ENCODE measurements around the gene RAB40A. TPM values are rescaled to one million over a fixed set of nuclear protein-coding genes. Genes with fewer than 3 reads are reported as not detected.

Gene RAB40A
- total and polyA plus RNA-seq, 9 of the 15 experiments (the other 6 are each of a cell fraction or from before 2014, with no cell fraction given), result 0.07 to 0.15 (median 0.10) TPM; not detected in 3

DNA sequence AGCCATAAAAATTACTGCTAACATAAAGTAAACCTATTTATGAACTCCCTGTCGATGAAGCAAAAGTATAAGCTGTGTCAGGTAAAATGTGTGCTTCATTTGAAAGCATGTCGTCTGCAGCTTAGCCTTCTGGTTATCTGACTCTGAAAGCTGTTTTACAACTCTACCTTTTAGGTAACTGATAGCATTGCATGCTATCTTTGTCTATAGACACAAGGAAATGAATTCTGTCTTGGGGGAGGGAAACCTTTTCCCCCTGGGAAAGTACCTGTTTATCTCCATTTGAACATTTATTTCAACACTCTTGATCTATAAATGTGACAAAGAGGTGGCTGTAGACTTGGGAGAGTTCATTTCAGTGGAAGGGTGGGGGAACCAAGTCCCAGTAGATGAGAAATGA, 51.4 kb downstream of the RAB40A start:
- Histone ChIP-seq H3K9ac (ENCODE audit: insufficient read depth in 1 of 2, low read depth in 2 of 2, low read length in 2 of 2) (no peak overlapping the region), H3K9me1 (ENCODE audit: control insufficient read depth, insufficient read depth, low read length) (no peaks in the 10 kb centered on the region), H3K27ac (ENCODE audit: extremely low read depth, low read depth, low read length) (no peak overlapping the region), H2AFZ (ENCODE audit: low read depth, low read length) (no peak overlapping the region), H3K36me3 (ENCODE audit: control insufficient read depth, insufficient read depth, low read length) (no peaks in the 10 kb centered on the region), H3K4me3 (no peak overlapping the region), H3K27me3 (ENCODE audit: control insufficient read depth in 2 of 2, insufficient read depth in 2 of 2, low read length in 2 of 2) (no peaks in the 10 kb centered on the region), H3K79me2 (ENCODE audit: control insufficient read depth, insufficient read depth, low read length) (no peaks in the 10 kb centered on the region), H3K9me3 (replicated peaks; ENCODE audit: control insufficient read depth, insufficient read depth, low read depth, low read length) (no peaks in the 10 kb centered on the region), H3K4me2 (ENCODE audit: insufficient read depth, low read length) (peak overlapping the region; percentile 32; the same call in 1 of the 2 replicates), H3K4me1 (replicated peaks in 1 of 2; ENCODE audit: control insufficient read depth in 2 of 2, insufficient read depth in 2 of 2, low read length in 2 of 2) (peaks cover 0 to 13% of the 10 kb centered on the region in 2 experiments; a peak in 2 of 5 replicates), H4K20me1 (replicated peaks; ENCODE audit: control insufficient read depth, insufficient read depth, low read length) (no peaks in the 10 kb centered on the region)
- BruUV-seq (replicated peaks), result no TSS peak
- CTCF ChIA-PET (ENCODE audit: low intra/inter-chr PET ratio), result no interaction called here
- FAIRE-seq (no peak), DNase-seq (ENCODE audit: extremely low read depth in 1 of 4, low spot score in 3 of 4) (peak in 2 of 4 experiments; percentile 12 to 42), ATAC-seq (no peak)
- WGBS (ENCODE audit: insufficient coverage, low coverage, missing lambda C conversion rate), result 0% methylated on average over 2 of the region's 2 CpGs
- intact Hi-C loops (cut with micrococcal nuclease), result no loop called here
- POLR2A ChIA-PET, result interaction anchor here (0.6 kb wide), 1 partner anchor 94 kb away, joined by 3 read pairs; no protein-coding TSS in a partner anchor
- in situ Hi-C loops (cut with MboI), result loop anchor here (25.0 kb wide), 1 partner anchor 531 kb away; the partner anchor contains the start of gene RAB40AL
- TF ChIP-seq ZNF780A (CRISPR knock-in tag; IDR thresholded peaks at IDR 0.05), result no peak
- no peak for TF ChIP-seq ZNF551 (CRISPR knock-in tag; IDR thresholded peaks at IDR 0.05)
- TF ChIP-seq, protein P1, sequence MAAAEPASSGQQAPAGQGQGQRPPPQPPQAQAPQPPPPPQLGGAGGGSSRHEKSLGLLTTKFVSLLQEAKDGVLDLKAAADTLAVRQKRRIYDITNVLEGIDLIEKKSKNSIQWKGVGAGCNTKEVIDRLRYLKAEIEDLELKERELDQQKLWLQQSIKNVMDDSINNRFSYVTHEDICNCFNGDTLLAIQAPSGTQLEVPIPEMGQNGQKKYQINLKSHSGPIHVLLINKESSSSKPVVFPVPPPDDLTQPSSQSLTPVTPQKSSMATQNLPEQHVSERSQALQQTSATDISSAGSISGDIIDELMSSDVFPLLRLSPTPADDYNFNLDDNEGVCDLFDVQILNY (CRISPR knock-in tag; IDR thresholded peaks at IDR 0.05), result no peak
- no peak for TF ChIP-seq PHF8 (IDR thresholded peaks at IDR 0.05; ENCODE audit: borderline replicate concordance, low read length)
- TF ChIP-seq, protein P2, sequence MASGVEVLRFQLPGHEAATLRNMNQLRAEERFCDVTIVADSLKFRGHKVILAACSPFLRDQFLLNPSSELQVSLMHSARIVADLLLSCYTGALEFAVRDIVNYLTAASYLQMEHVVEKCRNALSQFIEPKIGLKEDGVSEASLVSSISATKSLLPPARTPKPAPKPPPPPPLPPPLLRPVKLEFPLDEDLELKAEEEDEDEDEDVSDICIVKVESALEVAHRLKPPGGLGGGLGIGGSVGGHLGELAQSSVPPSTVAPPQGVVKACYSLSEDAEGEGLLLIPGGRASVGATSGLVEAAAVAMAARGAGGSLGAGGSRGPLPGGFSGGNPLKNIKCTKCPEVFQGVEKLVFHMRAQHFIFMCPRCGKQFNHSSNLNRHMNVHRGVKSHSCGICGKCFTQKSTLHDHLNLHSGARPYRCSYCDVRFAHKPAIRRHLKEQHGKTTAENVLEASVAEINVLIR (CRISPR knock-in tag; IDR thresholded peaks at IDR 0.05), result no peak
- TF ChIP-seq, protein P3, sequence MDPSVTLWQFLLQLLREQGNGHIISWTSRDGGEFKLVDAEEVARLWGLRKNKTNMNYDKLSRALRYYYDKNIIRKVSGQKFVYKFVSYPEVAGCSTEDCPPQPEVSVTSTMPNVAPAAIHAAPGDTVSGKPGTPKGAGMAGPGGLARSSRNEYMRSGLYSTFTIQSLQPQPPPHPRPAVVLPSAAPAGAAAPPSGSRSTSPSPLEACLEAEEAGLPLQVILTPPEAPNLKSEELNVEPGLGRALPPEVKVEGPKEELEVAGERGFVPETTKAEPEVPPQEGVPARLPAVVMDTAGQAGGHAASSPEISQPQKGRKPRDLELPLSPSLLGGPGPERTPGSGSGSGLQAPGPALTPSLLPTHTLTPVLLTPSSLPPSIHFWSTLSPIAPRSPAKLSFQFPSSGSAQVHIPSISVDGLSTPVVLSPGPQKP (CRISPR knock-in tag; IDR thresholded peaks at IDR 0.05), result no peak
- TF ChIP-seq, protein P4, sequence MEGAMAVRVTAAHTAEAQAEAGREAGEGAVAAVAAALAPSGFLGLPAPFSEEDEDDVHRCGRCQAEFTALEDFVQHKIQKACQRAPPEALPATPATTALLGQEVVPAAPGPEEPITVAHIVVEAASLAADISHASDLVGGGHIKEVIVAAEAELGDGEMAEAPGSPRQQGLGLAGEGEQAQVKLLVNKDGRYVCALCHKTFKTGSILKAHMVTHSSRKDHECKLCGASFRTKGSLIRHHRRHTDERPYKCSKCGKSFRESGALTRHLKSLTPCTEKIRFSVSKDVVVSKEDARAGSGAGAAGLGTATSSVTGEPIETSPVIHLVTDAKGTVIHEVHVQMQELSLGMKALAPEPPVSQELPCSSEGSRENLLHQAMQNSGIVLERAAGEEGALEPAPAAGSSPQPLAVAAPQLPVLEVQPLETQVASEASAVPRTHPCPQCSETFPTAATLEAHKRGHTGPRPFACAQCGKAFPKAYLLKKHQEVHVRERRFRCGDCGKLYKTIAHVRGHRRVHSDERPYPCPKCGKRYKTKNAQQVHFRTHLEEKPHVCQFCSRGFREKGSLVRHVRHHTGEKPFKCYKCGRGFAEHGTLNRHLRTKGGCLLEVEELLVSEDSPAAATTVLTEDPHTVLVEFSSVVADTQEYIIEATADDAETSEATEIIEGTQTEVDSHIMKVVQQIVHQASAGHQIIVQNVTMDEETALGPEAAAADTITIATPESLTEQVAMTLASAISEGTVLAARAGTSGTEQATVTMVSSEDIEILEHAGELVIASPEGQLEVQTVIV (CRISPR knock-in tag; IDR thresholded peaks at IDR 0.05; ENCODE audit: borderline replicate concordance), result no peak
- TF ChIP-seq XRCC4 (IDR thresholded peaks at IDR 0.05; ENCODE audit: extremely low read depth, insufficient read depth, insufficient read length), result no peak
- no peak for TF ChIP-seq MTA3 (IDR thresholded peaks at IDR 0.05; ENCODE audit: borderline replicate concordance)
- TF ChIP-seq HNRNPK (IDR thresholded peaks at IDR 0.05; ENCODE audit: low read depth, low read length, poor library complexity, severe bottlenecking), result no peak
- no peak for TF ChIP-seq CHD2 (IDR thresholded peaks at IDR 0.05; ENCODE audit: low read depth, low read length)
- peak; percentile 56 for TF ChIP-seq TCF3 (CRISPR knock-in tag; IDR thresholded peaks at IDR 0.05)
- no peak for TF ChIP-seq POU5F1 (IDR thresholded peaks at IDR 0.05; ENCODE audit: borderline replicate concordance, low read depth, low read length, partially characterized antibody)
- 0 out of 2 replicates have a peak, but pooled peaks have one; percentile 5 for TF ChIP-seq ZNF316 (IDR thresholded peaks at IDR 0.05)
- TF ChIP-seq CBFB (CRISPR knock-in tag; IDR thresholded peaks at IDR 0.05), result no peak
- no peak for TF ChIP-seq FOXK1 (CRISPR knock-in tag; IDR thresholded peaks at IDR 0.05; ENCODE audit: borderline replicate concordance)
- TF ChIP-seq, protein P5, sequence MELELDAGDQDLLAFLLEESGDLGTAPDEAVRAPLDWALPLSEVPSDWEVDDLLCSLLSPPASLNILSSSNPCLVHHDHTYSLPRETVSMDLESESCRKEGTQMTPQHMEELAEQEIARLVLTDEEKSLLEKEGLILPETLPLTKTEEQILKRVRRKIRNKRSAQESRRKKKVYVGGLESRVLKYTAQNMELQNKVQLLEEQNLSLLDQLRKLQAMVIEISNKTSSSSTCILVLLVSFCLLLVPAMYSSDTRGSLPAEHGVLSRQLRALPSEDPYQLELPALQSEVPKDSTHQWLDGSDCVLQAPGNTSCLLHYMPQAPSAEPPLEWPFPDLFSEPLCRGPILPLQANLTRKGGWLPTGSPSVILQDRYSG (tag; conservative IDR thresholded peaks at IDR 0.05; ENCODE audit: low read depth), result no peak

Data from K562 (cell line).